GM18508 (cell line): Measurements from ENCODE around the gene NXF2.
"Not testable (repeated sequence)": the region's sequence is repeated elsewhere in the genome, so short reads cannot be mapped to it uniquely, and the experiment has no call there.

Experiments used
- ATAC-seq: cut with Tn5 transposase; IDR thresholded peaks from one replicate; pipeline ENCODE4 v1.9.1; 2021; ENCODE audit warnings: moderate number of reproducible peaks; ENCODE audit not compliant: insufficient read depth, unreplicated experiment

NXF2 gene

GRCh38 chrX:102246893-102247292 lies at the start of gene NXF2:
NXF2 (plus strand) TSS chrX:102247167; CDS start chrX:102307079, 59,912 bp downstream.
- not testable (repeated sequence) for ATAC-seq

- not testable (repeated sequence) for ATAC-seq
Measured at GRCh38 chrX:102207940-102208339, 39.0 kb upstream of the NXF2 start.

- ATAC-seq, result not testable (repeated sequence)
Measured at GRCh38 chrX:102214986-102215385, 32.0 kb upstream of the NXF2 start, which contains the start of gene TCP11X1. TCP11X1 (plus strand) TSS chrX:102215301.

GRCh38 chrX:102216497-102216896 lies 30.5 kb upstream of the NXF2 start:
- ATAC-seq, result not testable (repeated sequence)

- ATAC-seq, result not testable (repeated sequence)
Measured at GRCh38 chrX:102235678-102236077, 11.3 kb upstream of the NXF2 start.

- ATAC-seq, result not testable (repeated sequence)
Measured at GRCh38 chrX:102240265-102240664, 6.7 kb upstream of the NXF2 start.

- ATAC-seq, result not testable (repeated sequence)
Measured at GRCh38 chrX:102272231-102272630, 25.3 kb downstream of the NXF2 start.

GRCh38 chrX:102338162-102338561 lies 91.2 kb downstream of the NXF2 start:
- no peak for ATAC-seq

GRCh38 chrX:102339312-102340298 lies 92.6 kb downstream of the NXF2 start:
- peak; percentile 62 for ATAC-seq

GRCh38 chrX:102341867-102342266 lies 94.9 kb downstream of the NXF2 start:
- ATAC-seq, result no peak

- ATAC-seq, result no peak
Measured at GRCh38 chrX:102345916-102346315, 98.9 kb downstream of the NXF2 start.
